Pancreas (tissue), 10 donors: ENCODE measurements around the gene TFCP2. TPM values are rescaled to one million over a fixed set of nuclear protein-coding genes. Genes with fewer than 3 reads are reported as not detected.

Experiments
- ATAC-seq, 4 donors: fragments of 200-7000 bp; cut with Tn5 transposase; one replicate each; pipeline versions ENCODE4 v1.8.0 to v1.9.1; 2020; ENCODE audit warnings: mild to moderate bottlenecking in 4 of 4, moderate library complexity in 4 of 4
- DNase-seq, 6 donors: peaks; one replicate each; pipeline ENCODE4 v3.0.0-alpha.2; 2020
- FAIRE-seq: peaks from 2 replicates; lab custom pipeline; 2012; peaks lifted over from hg19 to GRCh38; lab: Jason Lieb, UNC
- H3K27ac ChIP-seq, 4 donors: fragments of 200-600 bp; sonication (generic); 1 replicate in 3 of 4; 2 replicates in 1 of 4; pipeline versions ENCODE4 v1.5.0 to v1.8.0; 2020
- H3K27me3 ChIP-seq, 4 donors: fragments of 200-600 bp; one replicate each; pipeline ENCODE4 v1.8.0; 2021
- H3K36me3 ChIP-seq, 3 donors: fragments of 200-600 bp; sonication (generic) in 1 of 3; one replicate each; pipeline versions ENCODE4 v1.5.0 to v1.8.0; 2020 to 2021
- H3K4me1 ChIP-seq, 3 donors: fragments of 200-600 bp; one replicate each; pipeline ENCODE4 v1.8.0; 2021
- H3K4me3 ChIP-seq, 4 donors: fragments of 200-600 bp; sonication (generic) in 2 of 4; one replicate each; pipeline versions ENCODE4 v1.5.0 to v1.8.0; 2020 to 2021
- H3K9me3 ChIP-seq, 4 donors: fragments of 200-600 bp; one replicate each; pipeline ENCODE4 v1.8.0; 2021
- WGBS, 2 donors: extraction: QIAGEN DNeasy Blood & Tissue Kit; methylation state at CpG; one replicate each; pipeline ENCODE4 v1.1.7; 2013; 5-methylcytosine and 5-hydroxymethylcytosine counted together
- intact Hi-C, 3 donors: fragments of 100-400 bp; cut with DNase I; formaldehyde crosslinking; loops; one replicate each; pipeline versions ENCODE4 v1.11.1 to v1.14.2; 2022
- polyA plus RNA-seq, 2 donors: library from polyadenylated mRNA; stranded (reverse); fragments of 200-250 nt; gene quantifications; one replicate each; pipeline ENCODE4 v1.2.3, GENCODE V29; 2013
- total RNA-seq, 6 donors: library from RNA; stranded (reverse); fragmentation: NEBNext Ultra II Directional in 4 of 6; extraction: Animal tissue kit (Norgen Biotek cat#: 25700) in 4 of 6; gene quantifications; one replicate each; pipeline versions ENCODE4 v1.2.1 to v1.2.4, GENCODE V29; 2021 to 2023
- TF ChIP-seq, protein P1 (sequence below), 4 donors: fragments of 200-600 bp; sonication (generic) in 3 of 4; IDR thresholded peaks; one replicate each; pipeline versions ENCODE4 v1.5.0 to v1.8.0; 2021; ENCODE audit warnings: antibody characterized with exemption in 4 of 4
- donor health status: healthy with polysubstance abuse.
- donor health status: DM: no; HTN: no; CAD: no; lungs with moderate emphysema.
- donor health status: DM: no; HTN: no; CAD: no.
- donor health status: control.
- donor health status: control.
- donor health status: Bipolar disorder and iron deficiency.
- donor health status: DM: yes; HTN: yes; CAD: no.
- donor health status: DM: no; HTN: no; CAD: no.
- donor health status: DM: no; HTN: no; CAD: no.
- donor health status: DM: yes; HTN: yes; CAD: no.

Gene TFCP2
- total and polyA plus RNA-seq, 8 donors: 6.7 to 15.3 (median 9.1) TPM

DNA sequence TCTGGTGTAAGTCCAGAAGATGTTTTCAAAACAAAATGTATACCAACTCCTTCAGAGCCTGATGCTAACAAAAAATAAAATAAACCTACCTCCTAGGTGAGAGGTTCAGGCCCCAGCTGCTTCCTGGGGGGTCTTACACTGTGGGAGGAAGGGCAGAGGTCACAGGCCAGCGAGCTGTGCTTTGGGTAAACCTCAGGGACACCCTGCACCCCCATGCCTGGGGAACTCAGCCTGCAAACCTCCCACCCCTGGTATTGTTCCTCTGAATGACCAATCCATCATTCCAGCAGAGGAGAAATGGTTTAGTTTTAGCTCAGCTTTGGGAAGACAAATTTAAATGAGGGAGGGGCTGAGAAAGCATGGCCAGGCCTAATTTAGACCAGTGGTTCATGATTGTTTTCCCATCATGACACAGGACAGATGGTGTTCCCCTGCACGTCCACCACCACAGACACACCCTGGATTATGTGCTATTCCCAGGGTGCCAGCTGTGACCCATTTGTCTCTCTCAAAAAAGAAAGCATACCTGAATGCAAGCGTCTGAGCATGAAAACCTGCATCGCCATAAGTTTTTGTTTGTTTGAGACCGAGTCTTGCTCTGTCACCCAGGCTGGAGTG, 14.5 kb upstream of the TFCP2 start:
- Histone ChIP-seq H3K27ac (no peak overlapping the region), H3K27me3 (no peaks in the 10 kb centered on the region), H3K36me3 (no peaks in the 10 kb centered on the region), H3K4me3 (no peak overlapping the region), H3K4me1 (peaks cover 0 to 10% (median 0%) of the 10 kb centered on the region in 3 donors), H3K9me3 (no peaks in the 10 kb centered on the region)
- 84 to 85% methylated on average over 5 of the region's 5 CpGs for WGBS, 2 donors
- FAIRE-seq (no peak), DNase-seq (no peak), ATAC-seq (no peak)
- intact Hi-C loops: no loop called here
- TF ChIP-seq, protein P1, sequence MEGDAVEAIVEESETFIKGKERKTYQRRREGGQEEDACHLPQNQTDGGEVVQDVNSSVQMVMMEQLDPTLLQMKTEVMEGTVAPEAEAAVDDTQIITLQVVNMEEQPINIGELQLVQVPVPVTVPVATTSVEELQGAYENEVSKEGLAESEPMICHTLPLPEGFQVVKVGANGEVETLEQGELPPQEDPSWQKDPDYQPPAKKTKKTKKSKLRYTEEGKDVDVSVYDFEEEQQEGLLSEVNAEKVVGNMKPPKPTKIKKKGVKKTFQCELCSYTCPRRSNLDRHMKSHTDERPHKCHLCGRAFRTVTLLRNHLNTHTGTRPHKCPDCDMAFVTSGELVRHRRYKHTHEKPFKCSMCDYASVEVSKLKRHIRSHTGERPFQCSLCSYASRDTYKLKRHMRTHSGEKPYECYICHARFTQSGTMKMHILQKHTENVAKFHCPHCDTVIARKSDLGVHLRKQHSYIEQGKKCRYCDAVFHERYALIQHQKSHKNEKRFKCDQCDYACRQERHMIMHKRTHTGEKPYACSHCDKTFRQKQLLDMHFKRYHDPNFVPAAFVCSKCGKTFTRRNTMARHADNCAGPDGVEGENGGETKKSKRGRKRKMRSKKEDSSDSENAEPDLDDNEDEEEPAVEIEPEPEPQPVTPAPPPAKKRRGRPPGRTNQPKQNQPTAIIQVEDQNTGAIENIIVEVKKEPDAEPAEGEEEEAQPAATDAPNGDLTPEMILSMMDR (IDR thresholded peaks at IDR 0.05): no peak

DNA sequence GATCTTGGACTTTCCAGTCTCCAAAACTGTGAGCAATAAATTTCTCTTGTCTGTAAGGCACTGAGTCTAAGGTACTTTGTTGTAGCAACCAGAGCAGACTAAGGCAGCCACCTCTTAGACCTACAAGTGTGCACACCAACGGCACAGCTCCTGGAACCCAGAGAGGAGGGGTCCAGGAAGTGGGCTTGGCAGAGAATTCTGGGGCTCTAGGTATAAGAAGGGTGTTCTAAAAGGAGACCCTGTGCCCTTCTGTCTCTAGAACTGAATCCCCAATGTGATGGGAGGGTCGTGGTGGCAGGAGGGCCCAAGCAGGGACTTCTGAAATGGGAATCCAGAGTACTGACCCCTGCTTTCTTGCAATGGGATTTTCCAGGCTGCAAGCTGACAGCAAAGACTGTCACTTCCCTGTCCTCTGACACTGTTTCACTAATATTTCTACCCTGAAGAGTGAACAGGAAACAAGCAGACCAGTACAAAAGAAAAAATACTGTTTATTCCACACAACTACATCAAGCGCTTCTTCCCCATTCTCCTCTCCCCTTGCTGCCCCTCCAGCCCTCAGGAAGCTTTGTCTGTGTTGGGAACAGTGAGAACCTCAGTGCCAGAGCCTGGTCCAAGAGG, 13.6 kb upstream of the TFCP2 start:
- H3K4me3 ChIP-seq: no peak overlapping the region
- H3K27me3 ChIP-seq: no peaks in the 10 kb centered on the region
- no peak overlapping the region for H3K27ac ChIP-seq
- 75 to 80% methylated on average over 3 of the region's 3 CpGs for WGBS, 2 donors
- TF ChIP-seq, protein P1 (IDR thresholded peaks at IDR 0.05): no peak
- H3K9me3 ChIP-seq: no peaks in the 10 kb centered on the region
- DNase-seq: no peak
- intact Hi-C loops: no loop called here
- FAIRE-seq: no peak
- no peaks in the 10 kb centered on the region for H3K36me3 ChIP-seq
- H3K4me1 ChIP-seq: peaks cover 0 to 10% (median 0%) of the 10 kb centered on the region in 3 donors
- ATAC-seq: no peak

DNA sequence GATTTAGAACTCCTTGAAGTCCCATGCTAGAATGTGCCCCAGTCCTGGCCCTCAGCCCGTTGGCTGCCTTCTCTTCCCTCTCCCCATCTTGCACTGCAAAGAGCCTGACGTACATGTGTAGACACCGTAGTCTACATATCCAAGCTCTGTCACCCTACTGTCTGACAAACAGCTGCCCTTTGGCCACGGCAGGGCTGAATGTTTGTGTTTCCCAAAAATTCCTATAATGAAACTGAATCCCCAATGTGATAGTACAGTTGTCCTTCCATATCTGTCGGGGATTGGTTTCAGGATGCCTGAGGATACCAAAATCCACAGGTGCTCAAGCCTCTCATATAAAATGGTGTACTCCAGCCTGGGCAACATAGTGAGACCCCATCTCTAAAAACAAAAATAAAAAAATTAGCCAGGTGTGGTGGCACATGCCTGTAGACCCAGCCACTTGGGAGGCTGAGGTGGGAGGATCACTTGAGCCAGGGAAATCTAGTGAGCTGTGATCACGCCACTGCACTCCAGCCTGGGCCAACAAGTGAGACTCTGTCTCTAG, 12.3 kb upstream of the TFCP2 start:
- no peak overlapping the region for H3K4me3 ChIP-seq
- DNase-seq: no peak
- H3K27me3 ChIP-seq: no peaks in the 10 kb centered on the region
- ATAC-seq: no peak
- no peaks in the 10 kb centered on the region for H3K9me3 ChIP-seq
- FAIRE-seq: no peak
- TF ChIP-seq, protein P1 (IDR thresholded peaks at IDR 0.05): no peak
- no peak overlapping the region for H3K27ac ChIP-seq
- WGBS, 2 donors: 92 to 94% methylated on average over 6 of the region's 6 CpGs
- H3K36me3 ChIP-seq: no peaks in the 10 kb centered on the region
- intact Hi-C loops: no loop called here
- H3K4me1 ChIP-seq: peaks cover 0 to 10% (median 0%) of the 10 kb centered on the region in 3 donors

DNA sequence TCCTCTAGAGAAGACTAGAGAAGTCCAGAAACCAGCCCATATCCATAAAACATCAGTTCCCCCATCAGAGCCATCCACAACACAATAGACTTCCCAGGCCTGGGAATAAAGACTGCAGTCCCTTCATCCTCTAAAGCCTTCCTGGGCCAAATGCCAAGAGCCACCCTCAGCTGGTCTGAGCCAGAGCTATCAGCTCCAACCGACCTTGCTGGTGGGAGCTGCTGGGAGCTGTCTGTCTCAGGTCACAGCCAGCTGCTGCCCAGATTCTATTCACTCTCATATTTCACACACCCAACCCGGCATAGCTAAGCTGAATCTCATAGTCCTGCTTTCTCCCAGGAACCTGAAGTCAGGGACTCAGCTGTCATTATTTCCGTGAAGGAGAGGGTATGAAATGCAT, 10.9 kb upstream of the TFCP2 start:
- no peak overlapping the region for H3K4me3 ChIP-seq
- no peaks in the 10 kb centered on the region for H3K9me3 ChIP-seq
- peak overlapping the region in 2 of 4 donors; percentile 64 to 72 for H3K27ac ChIP-seq
- FAIRE-seq: no peak
- peaks cover 0 to 10% (median 0%) of the 10 kb centered on the region in 3 donors for H3K4me1 ChIP-seq
- peak; percentile 88 to 99 (median 98) for ATAC-seq
- peak; percentile 85 to 92 (median 86) for DNase-seq
- H3K36me3 ChIP-seq: no peaks in the 10 kb centered on the region
- TF ChIP-seq, protein P1 (IDR thresholded peaks at IDR 0.05): no peak
- intact Hi-C loops: no loop called here
- no peaks in the 10 kb centered on the region for H3K27me3 ChIP-seq
- 5 to 6% methylated on average over 3 of the region's 3 CpGs for WGBS, 2 donors

DNA sequence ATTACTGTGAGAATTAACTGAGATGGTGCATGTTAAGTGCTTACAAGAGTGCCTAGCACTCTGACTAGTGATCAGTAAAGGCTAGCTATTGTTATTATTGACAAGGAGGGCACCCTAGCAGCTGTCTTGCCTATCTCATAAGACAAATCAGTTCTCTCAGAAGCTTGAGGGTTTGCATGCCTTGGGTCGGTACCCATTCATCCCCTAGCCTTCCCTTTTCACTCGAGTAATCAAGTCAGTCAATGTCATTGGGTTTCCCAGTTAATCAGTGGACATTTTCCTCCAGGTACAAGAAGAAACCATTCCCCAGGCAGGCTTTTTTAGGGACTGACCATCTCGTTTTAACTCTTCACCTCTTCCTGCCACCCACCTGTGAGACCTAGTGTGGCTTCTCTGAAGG, 10.4 kb upstream of the TFCP2 start:
- TF ChIP-seq, protein P1 (IDR thresholded peaks at IDR 0.05): no peak
- FAIRE-seq (no peak), ATAC-seq (no peak), DNase-seq (no peak)
- intact Hi-C loops: no loop called here
- H3K4me1 ChIP-seq: peaks cover 0 to 10% (median 0%) of the 10 kb centered on the region in 3 donors
- no peak overlapping the region for H3K4me3 ChIP-seq
- peak overlapping the region in 1 of 4 donors; percentile 64 for H3K27ac ChIP-seq
- no peaks in the 10 kb centered on the region for H3K36me3 ChIP-seq
- no peaks in the 10 kb centered on the region for H3K27me3 ChIP-seq
- WGBS, 2 donors: 59 to 60% methylated on average over 3 of the region's 3 CpGs
- H3K9me3 ChIP-seq: no peaks in the 10 kb centered on the region
